Natural killer cell treated with Interleukin-12 subunit alpha and Interleukin-12 subunit beta and Interleukin-15 and Interleukin-18, amount 100 ng/mL, for 72 hours (primary cell): Measurements from ENCODE around the gene ESRP2. TPM values are rescaled to one million over a fixed set of nuclear protein-coding genes. Genes with fewer than 3 reads are reported as not detected.

Experiments used
- ATAC-seq, 2 donors: fragments of 150-1000 bp; cut with Tn5 transposase in 1 of 2; sonication (Bioruptor Pico), chemical (Tn5 transposase) in 1 of 2; 2 replicates each; pipeline ENCODE4 v1.10.0; 2021
- DNase-seq: peaks from one replicate; pipeline ENCODE4 v3.0.0; 2022; ENCODE audit warnings: low spot score
- H3K27ac Mint-ChIP-seq, 2 donors: 1 replicate in 1 of 2; 2 replicates in 1 of 2; pipeline ENCODE4 v1.8.0; 2022; ENCODE audit warnings: mixed read lengths in 2 of 2, mild to moderate bottlenecking in 1 of 2, moderate library complexity in 1 of 2
- H3K27me3 Mint-ChIP-seq, 2 donors: 1 replicate in 1 of 2; 2 replicates in 1 of 2; pipeline ENCODE4 v1.8.0; 2022; ENCODE audit warnings: mixed read lengths in 2 of 2
- H3K36me3 Mint-ChIP-seq: one replicate; pipeline ENCODE4 v1.8.0; 2022; ENCODE audit warnings: mixed read lengths
- H3K4me1 Mint-ChIP-seq, 2 donors: 1 replicate in 1 of 2; 2 replicates in 1 of 2; pipeline ENCODE4 v1.8.0; 2022; ENCODE audit warnings: low read depth in 2 of 2, mixed read lengths in 2 of 2, mild to moderate bottlenecking in 1 of 2
- H3K4me3 Mint-ChIP-seq: one replicate; pipeline ENCODE4 v1.8.0; 2022; ENCODE audit warnings: mixed read lengths
- H3K9me3 Mint-ChIP-seq: 2 replicates; pipeline ENCODE4 v1.8.0; 2022; ENCODE audit warnings: mixed read lengths
- total RNA-seq, 2 donors: library from RNA; stranded (reverse); gene quantifications; one replicate each; pipeline ENCODE4 v1.2.3, GENCODE V29; 2022

Gene ESRP2
- total RNA-seq, 2 donors from 2014 or later = 0.12 TPM; not detected in 1

- Mint-ChIP-seq H3K36me3 (peaks cover 11% of the 10 kb centered on the region), H3K4me1 (peaks cover 30 to 31% of the 10 kb centered on the region in 2 donors), H3K27ac (peak overlapping the region; percentile 57 to 87), H3K27me3 (no peaks in the 10 kb centered on the region), H3K9me3 (no peaks in the 10 kb centered on the region), H3K4me3 (no peak overlapping the region)
- DNase-seq = no peak
- no peak for ATAC-seq
These were observed 36.7 kb upstream of the ESRP2 start for GRCh38 chr16:68272507-68273209.

GRCh38 chr16:68270353-68270752 lies 34.4 kb upstream of the ESRP2 start:
- Mint-ChIP-seq H3K9me3 (no peaks in the 10 kb centered on the region), H3K36me3 (peaks cover 11% of the 10 kb centered on the region), H3K4me3 (no peak overlapping the region), H3K27me3 (no peaks in the 10 kb centered on the region), H3K27ac (peak overlapping the region in 1 of 2 donors; percentile 61), H3K4me1 (peaks cover 26 to 29% of the 10 kb centered on the region in 2 donors)
- peak in 1 of 2 donors; percentile 59 for ATAC-seq
- no peak for DNase-seq

- Mint-ChIP-seq H3K27ac (peak overlapping the region in 1 of 2 donors; percentile 61), H3K9me3 (no peaks in the 10 kb centered on the region), H3K36me3 (peaks cover 11% of the 10 kb centered on the region), H3K4me1 (peaks cover 32 to 34% of the 10 kb centered on the region in 2 donors), H3K4me3 (no peak overlapping the region), H3K27me3 (no peaks in the 10 kb centered on the region)
- ATAC-seq (no peak), DNase-seq (no peak)
These were observed 33.9 kb upstream of the ESRP2 start for GRCh38 chr16:68269793-68270192.

DNA sequence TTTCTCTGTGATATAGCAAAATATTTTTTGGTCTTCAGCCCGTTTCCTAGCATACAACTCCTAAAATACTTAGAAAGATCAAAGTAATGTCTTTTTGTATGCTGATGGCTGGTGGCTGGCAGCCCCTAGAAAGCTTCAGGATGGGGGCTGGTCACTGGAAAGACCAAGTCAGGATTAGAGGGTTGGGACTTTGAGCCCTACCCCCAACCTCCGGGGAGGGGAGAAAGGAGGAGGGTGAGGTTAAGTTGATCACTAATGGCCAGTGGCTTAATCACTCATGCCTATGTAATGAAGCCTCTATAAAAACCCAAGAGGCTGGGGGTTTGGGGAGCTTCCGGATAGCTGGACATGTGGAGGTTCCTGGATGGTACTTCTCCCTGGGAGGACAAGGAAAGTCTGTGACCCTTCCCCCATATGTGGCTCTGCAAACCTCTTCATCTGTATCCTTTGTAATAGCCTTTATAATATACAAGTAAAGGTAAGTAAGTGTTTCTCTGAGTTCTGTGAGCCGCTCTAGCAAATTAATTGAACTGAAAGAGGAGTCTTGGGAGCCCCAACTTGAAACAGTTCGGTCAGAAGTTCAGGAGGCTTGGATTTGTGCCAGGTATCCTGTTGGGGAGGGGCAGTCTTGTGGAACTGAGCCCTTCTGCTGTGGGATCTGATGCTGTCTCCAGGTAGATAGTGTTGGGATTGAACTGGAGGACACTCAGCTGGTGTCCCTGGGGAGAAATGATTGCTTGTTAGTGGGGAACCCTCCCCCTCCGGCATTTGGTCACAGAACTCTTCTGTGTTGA lies 31.9 kb upstream of the ESRP2 start:
- peaks cover 6% of the 10 kb centered on the region for H3K36me3 Mint-ChIP-seq
- DNase-seq (no peak), ATAC-seq (no peak)
- H3K27ac Mint-ChIP-seq = peak overlapping the region in 1 of 2 donors; percentile 57
- H3K4me3 Mint-ChIP-seq = no peak overlapping the region
- no peaks in the 10 kb centered on the region for H3K9me3 Mint-ChIP-seq
- no peaks in the 10 kb centered on the region for H3K27me3 Mint-ChIP-seq
- peaks cover 33 to 36% of the 10 kb centered on the region in 2 donors for H3K4me1 Mint-ChIP-seq

- DNase-seq (no peak), ATAC-seq (no peak)
- Mint-ChIP-seq H3K36me3 (peaks cover 6% of the 10 kb centered on the region), H3K4me3 (peak overlapping the region; percentile 84), H3K27me3 (no peaks in the 10 kb centered on the region), H3K4me1 (peaks cover 29 to 32% of the 10 kb centered on the region in 2 donors), H3K27ac (peak overlapping the region; percentile 86 to 91), H3K9me3 (no peaks in the 10 kb centered on the region)
These were observed 29.4 kb upstream of the ESRP2 start for GRCh38 chr16:68265078-68265920.

DNA sequence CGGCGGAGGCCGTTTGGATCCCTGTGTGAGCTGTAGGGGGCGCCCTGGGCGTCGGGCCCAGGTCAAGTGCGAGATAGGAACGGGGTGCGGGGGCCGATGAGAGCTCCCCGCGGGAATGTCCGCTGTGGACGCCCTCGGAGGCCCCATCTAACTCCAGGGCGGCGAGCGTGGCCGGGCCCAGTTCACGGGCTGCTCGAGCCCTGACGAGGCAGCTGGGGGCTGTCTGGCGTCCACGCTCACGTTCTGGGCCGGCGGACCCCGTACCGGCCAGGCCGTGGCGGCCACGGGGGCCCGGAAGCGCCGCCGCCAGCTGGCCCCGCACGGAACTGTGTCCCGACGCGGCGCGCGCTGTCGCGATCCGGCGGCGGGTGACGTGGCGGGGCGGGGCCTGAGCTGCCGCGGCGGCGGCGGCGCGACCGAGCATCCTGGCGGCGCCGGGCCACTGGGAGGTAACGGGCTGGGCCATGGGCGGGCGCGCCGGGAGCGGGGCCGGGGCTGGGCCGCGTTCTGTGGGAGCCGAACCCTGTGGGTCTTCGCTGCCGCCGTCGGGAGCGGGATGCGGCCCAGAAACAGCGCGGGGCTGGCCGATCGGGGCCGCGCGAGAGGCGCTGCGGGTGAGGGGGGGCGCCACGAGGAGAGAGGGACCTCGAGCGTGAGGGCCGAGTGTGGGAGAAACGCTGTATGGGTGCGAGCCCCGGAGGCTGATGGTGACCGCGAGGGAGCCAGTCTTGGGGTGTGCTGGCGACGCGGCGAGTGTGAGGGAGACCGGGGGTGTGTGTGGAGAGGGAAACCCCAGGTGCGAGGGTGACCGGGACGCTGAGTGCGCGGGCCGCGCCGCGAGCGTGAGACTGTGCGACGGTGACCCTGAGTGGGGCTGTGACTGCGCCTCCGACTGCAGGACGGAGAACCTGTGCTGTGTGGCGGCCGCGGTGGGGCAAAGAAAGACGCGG lies 28.5 kb upstream of the ESRP2 start, which contains the start of gene SLC7A6:
TSS of gene SLC7A6 (plus strand) at position 399 of the 950 bp plus-strand sequence. CDS start 10,201 bp downstream, outside the sequence.
- Mint-ChIP-seq H3K27me3 (no peaks in the 10 kb centered on the region), H3K27ac (peak within 1 kb of the TSS; percentile 86 to 91), H3K9me3 (no peaks in the 10 kb centered on the region), H3K4me3 (peak within 1 kb of the TSS; percentile 92), H3K36me3 (peaks cover 5% of the 10 kb centered on the region), H3K4me1 (peaks cover 27 to 31% of the 10 kb centered on the region in 2 donors)
- ATAC-seq (peak; percentile 89 to 94), DNase-seq (peak; percentile 89)

DNA sequence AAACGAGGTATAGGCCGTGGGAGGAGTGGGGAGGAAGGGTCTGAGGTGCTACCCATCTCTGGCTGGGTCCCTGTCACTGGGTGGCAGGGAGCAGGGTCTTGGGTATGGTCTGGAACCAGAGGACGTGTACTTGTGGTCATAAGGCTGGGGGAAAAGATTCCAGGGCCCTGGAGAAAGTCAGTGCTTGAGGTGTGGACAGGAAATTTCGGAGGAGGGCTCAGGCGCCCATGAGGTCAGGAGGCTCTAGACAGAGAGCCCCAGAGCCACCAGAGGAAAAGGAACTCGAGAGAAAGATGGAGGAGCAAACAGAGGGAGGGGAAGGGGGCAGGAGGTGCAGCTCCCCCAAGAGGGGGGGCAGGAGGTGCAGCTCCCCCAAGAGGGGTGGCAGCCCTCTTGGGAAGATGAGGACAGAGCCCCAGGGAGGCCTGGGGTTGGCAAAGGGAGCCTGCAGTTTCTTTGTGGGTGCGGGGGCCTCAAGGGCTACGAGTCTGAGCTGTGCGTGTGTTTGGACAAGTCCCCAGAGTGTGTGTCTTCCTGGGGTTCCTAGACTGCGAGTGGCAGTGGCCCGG lies 27.7 kb upstream of the ESRP2 start:
- Mint-ChIP-seq H3K4me1 (peaks cover 23 to 26% of the 10 kb centered on the region in 2 donors), H3K36me3 (no peaks in the 10 kb centered on the region), H3K9me3 (no peaks in the 10 kb centered on the region), H3K4me3 (peak overlapping the region; percentile 92), H3K27me3 (no peaks in the 10 kb centered on the region), H3K27ac (peak overlapping the region; percentile 86 to 91)
- no peak for ATAC-seq
- no peak for DNase-seq

- Mint-ChIP-seq H3K4me3 (no peak overlapping the region), H3K36me3 (no peaks in the 10 kb centered on the region)
- no peak for ATAC-seq
These were observed 23.3 kb upstream of the ESRP2 start for GRCh38 chr16:68259007-68259825.

GRCh38 chr16:68257906-68258800 lies 22.2 kb upstream of the ESRP2 start:
- no peak for ATAC-seq
- Mint-ChIP-seq H3K36me3 (no peaks in the 10 kb centered on the region), H3K27me3 (no peaks in the 10 kb centered on the region), H3K9me3 (no peaks in the 10 kb centered on the region), H3K4me1 (peaks cover 2 to 6% of the 10 kb centered on the region in 2 donors), H3K4me3 (no peak overlapping the region), H3K27ac (no peak overlapping the region)
- no peak for DNase-seq

More at GRCh38 chr16:68259007-68259825, 23.3 kb upstream of the ESRP2 start:
- DNase-seq = no peak
- Mint-ChIP-seq H3K27me3 (no peaks in the 10 kb centered on the region), H3K9me3 (no peaks in the 10 kb centered on the region), H3K27ac (no peak overlapping the region), H3K4me1 (peaks cover 9 to 15% of the 10 kb centered on the region in 2 donors)

- Mint-ChIP-seq H3K27me3 (no peaks in the 10 kb centered on the region), H3K4me1 (peaks cover 0 to 4% of the 10 kb centered on the region in 2 donors), H3K9me3 (no peaks in the 10 kb centered on the region), H3K27ac (peak overlapping the region in 1 of 2 donors; percentile 45), H3K4me3 (no peak overlapping the region), H3K36me3 (no peaks in the 10 kb centered on the region)
- DNase-seq = no peak
- no peak for ATAC-seq
These were observed 21.5 kb upstream of the ESRP2 start for GRCh38 chr16:68257251-68257905.

DNA sequence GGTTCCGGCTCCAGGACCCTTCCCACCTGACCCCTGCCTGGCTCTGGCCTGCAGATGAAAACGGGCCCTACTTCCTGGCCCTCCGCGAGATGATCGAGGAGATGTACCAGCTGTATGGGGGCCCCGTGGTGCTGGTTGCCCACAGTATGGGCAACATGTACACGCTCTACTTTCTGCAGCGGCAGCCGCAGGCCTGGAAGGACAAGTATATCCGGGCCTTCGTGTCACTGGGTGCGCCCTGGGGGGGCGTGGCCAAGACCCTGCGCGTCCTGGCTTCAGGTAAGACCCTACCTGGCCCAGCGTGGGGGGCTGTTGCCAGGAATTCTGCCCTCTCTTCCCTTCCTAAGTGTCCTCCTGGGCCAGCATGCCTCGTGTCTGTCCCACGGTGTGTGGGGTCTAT lies 19.8 kb upstream of the ESRP2 start:
- ATAC-seq (no peak), DNase-seq (no peak)
- no peaks in the 10 kb centered on the region for H3K27me3 Mint-ChIP-seq
- H3K4me3 Mint-ChIP-seq = no peak overlapping the region
- H3K36me3 Mint-ChIP-seq = no peaks in the 10 kb centered on the region
- H3K4me1 Mint-ChIP-seq = peaks cover 0 to 4% of the 10 kb centered on the region in 2 donors
- no peaks in the 10 kb centered on the region for H3K9me3 Mint-ChIP-seq
- H3K27ac Mint-ChIP-seq = no peak overlapping the region
